ENCODE measurements around the gene DPEP1.

DNA sequence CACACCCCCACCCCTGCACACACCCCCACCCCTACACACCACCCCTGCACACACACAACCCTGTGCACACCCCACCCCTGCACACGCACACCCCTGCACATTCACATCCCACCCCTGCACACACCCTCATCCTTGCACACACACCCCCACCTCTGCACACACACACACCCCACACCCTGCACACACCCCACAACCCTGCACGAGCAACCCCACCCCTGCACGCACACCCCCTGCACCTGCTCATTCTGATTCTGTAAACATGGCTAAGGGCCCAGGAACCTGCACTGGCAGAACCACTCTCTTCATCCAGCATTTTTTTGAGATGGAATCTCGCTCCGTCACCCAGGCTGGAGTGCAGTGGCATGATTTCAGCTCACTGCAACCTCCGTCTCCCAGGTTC lies 25.9 kb downstream of the DPEP1 start:
- TF ChIP-seq YY1 (IDR thresholded peaks at IDR 0.05; ENCODE audit: extremely low read depth, insufficient replicate concordance, low read depth, low read length) (no peak), EZH2 (IDR thresholded peaks at IDR 0.05) (no peak)
- TF ChIP-seq, protein P1, sequence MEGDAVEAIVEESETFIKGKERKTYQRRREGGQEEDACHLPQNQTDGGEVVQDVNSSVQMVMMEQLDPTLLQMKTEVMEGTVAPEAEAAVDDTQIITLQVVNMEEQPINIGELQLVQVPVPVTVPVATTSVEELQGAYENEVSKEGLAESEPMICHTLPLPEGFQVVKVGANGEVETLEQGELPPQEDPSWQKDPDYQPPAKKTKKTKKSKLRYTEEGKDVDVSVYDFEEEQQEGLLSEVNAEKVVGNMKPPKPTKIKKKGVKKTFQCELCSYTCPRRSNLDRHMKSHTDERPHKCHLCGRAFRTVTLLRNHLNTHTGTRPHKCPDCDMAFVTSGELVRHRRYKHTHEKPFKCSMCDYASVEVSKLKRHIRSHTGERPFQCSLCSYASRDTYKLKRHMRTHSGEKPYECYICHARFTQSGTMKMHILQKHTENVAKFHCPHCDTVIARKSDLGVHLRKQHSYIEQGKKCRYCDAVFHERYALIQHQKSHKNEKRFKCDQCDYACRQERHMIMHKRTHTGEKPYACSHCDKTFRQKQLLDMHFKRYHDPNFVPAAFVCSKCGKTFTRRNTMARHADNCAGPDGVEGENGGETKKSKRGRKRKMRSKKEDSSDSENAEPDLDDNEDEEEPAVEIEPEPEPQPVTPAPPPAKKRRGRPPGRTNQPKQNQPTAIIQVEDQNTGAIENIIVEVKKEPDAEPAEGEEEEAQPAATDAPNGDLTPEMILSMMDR (IDR thresholded peaks at IDR 0.05 in 2 of 3, conservative IDR thresholded peaks at IDR 0.05 in 1 of 3; ENCODE audit: borderline replicate concordance in 1 of 3, insufficient read depth in 1 of 3, low read depth in 2 of 3, low read length in 2 of 3): no peak
